OCI-LY1 (cell line): ENCODE measurements around the gene MESP1.

Source experiments
- H2AFZ ChIP-seq: fragments of 200-600 bp; sonication (generic), shearing (Covaris generic); 2 replicates; pipeline ENCODE4 v1.6.0; 2014; ENCODE audit warnings: antibody characterized with exemption, mild to moderate bottlenecking, low read length
- H3F3A ChIP-seq: fragments of 200-600 bp; sonication (generic), shearing (Covaris generic); 2 replicates; pipeline ENCODE4 v1.6.0; 2014; ENCODE audit warnings: mild to moderate bottlenecking, antibody characterized with exemption, low read length, moderate library complexity; ENCODE audit not compliant: insufficient read depth
- H3K27ac ChIP-seq: fragments of 200-600 bp; sonication (generic); 2 replicates; pipeline ENCODE4 v1.5.1; 2014; ENCODE audit warnings: low read length, mixed run types, mild to moderate bottlenecking, low read depth; ENCODE audit not compliant: poor library complexity, severe bottlenecking
- H3K27me3 ChIP-seq: fragments of 200-600 bp; sonication (generic); 2 replicates; pipeline ENCODE4 v1.6.0; 2014; ENCODE audit warnings: antibody characterized with exemption, mild to moderate bottlenecking, low read length, moderate library complexity; ENCODE audit not compliant: insufficient read depth
- H3K36me3 ChIP-seq: fragments of 200-600 bp; sonication (generic); 2 replicates; pipeline ENCODE4 v1.6.1; 2014; ENCODE audit warnings: mild to moderate bottlenecking, antibody characterized with exemption, low read length, moderate library complexity, mixed read lengths; ENCODE audit not compliant: insufficient read depth
- H3K4me1 ChIP-seq: fragments of 200-600 bp; sonication (generic); 2 replicates; pipeline ENCODE4 v1.5.1; 2014; ENCODE audit warnings: mild to moderate bottlenecking, low read length, moderate library complexity; ENCODE audit not compliant: insufficient read depth, severe bottlenecking
- H3K4me2 ChIP-seq: fragments of 200-600 bp; sonication (generic), shearing (Covaris generic); 2 replicates; pipeline ENCODE4 v1.6.1; 2014; ENCODE audit warnings: low read length
- H3K4me3 ChIP-seq: fragments of 200-600 bp; sonication (generic); 2 replicates; pipeline ENCODE4 v1.5.1; 2014; ENCODE audit warnings: low read length, low read depth, mild to moderate bottlenecking, mixed read lengths; ENCODE audit not compliant: poor library complexity, severe bottlenecking
- H3K79me2 ChIP-seq: fragments of 200-600 bp; shearing (Covaris generic); 2 replicates; pipeline ENCODE4 v1.6.1; 2016; ENCODE audit warnings: mixed run types, low read length, mixed read lengths; ENCODE audit not compliant: insufficient read depth
- H3K9ac ChIP-seq: fragments of 200-600 bp; sonication (generic), shearing (Covaris generic); 2 replicates; pipeline ENCODE4 v1.6.1; 2014; ENCODE audit warnings: mild to moderate bottlenecking, low read length, mixed read lengths
- H3K9me2 ChIP-seq: fragments of 200-600 bp; sonication (generic), shearing (Covaris generic); 2 replicates; pipeline ENCODE4 v1.6.1; 2014; ENCODE audit warnings: low read depth, mild to moderate bottlenecking, low read length, mixed read lengths
- H3K9me3 ChIP-seq: fragments of 200-600 bp; shearing (Covaris generic); 2 replicates; pipeline ENCODE4 v1.6.1; 2014; ENCODE audit warnings: low read length, mixed read lengths
- H4K20me1 ChIP-seq: fragments of 200-600 bp; sonication (generic), shearing (Covaris generic); 2 replicates; pipeline ENCODE4 v1.6.0; 2016; ENCODE audit warnings: mild to moderate bottlenecking, low read length; ENCODE audit not compliant: insufficient read depth
- CTCF ChIP-seq: fragments of 200-600 bp; sonication (generic), shearing (Covaris generic); IDR thresholded peaks from 2 replicates; pipeline ENCODE4 v1.5.1; 2017; ENCODE audit warnings: mild to moderate bottlenecking, antibody characterized with exemption, low read length, moderate library complexity, mixed read lengths
- EZH2 ChIP-seq: fragments of 200-600 bp; sonication (generic), shearing (Covaris generic); IDR thresholded peaks from 2 replicates; pipeline ENCODE4 v1.8.0; 2017; ENCODE audit warnings: borderline replicate concordance, mixed run types, mild to moderate bottlenecking, antibody characterized with exemption, low read length, moderate library complexity, mixed read lengths

Gene MESP1

DNA sequence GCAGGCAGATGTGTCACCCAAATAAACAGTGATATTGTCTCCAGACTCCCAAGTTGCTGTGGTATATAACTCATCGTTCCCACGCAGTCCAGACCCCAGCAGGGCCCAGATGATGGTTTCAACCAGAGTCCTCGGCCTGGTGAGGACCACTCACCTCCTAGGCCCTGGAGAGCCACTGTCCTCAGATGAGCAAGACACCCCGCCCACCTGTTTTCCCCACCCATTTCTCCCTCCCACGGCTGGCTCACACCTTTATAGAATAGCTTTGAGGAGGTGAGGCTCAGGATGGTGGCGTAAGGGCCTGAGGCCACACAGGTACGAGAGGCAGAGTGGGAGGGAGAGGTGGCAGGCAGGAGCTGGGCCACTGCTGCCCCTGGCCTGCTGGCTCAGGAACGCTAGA lies 7.5 kb downstream of the MESP1 start:
- no peak overlapping the region for H2AFZ ChIP-seq
- H3K27ac ChIP-seq = no peak overlapping the region
- no peaks in the 10 kb centered on the region for H3F3A ChIP-seq
- H3K36me3 ChIP-seq = no peaks in the 10 kb centered on the region
- H4K20me1 ChIP-seq = no peaks in the 10 kb centered on the region
- no peak overlapping the region for H3K4me2 ChIP-seq
- no peaks in the 10 kb centered on the region; the same call in none of the 2 replicates for H3K27me3 ChIP-seq
- H3K4me1 ChIP-seq = no peaks in the 10 kb centered on the region
- no peaks in the 10 kb centered on the region for H3K79me2 ChIP-seq
- H3K9me3 ChIP-seq = no peaks in the 10 kb centered on the region
- no peak overlapping the region for H3K4me3 ChIP-seq
- no peaks in the 10 kb centered on the region for H3K9me2 ChIP-seq
- TF ChIP-seq CTCF (no peak), EZH2 (no peak)
- H3K9ac ChIP-seq = no peak overlapping the region

DNA sequence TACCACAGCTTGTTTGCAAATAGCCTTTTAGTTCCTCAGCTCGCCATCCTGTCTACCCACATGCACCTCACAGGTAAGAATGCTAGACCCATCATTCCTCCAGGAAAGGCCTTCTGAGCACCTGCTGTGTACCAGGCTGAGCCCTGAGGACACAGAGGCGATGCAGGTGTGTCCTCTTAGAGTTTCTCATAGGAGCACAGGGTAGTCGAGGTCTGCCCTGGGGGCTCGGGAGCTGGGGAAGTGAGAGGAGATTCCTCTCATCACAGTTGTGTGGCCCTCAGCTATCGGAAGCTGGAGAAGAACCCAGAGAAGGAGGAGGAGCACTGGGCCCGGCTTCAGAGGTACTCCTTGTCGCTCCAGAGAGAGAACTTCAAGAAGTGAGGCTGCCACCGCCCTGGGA lies 8.0 kb downstream of the MESP1 start:
- no peaks in the 10 kb centered on the region for H3K79me2 ChIP-seq
- no peak overlapping the region for H2AFZ ChIP-seq
- no peaks in the 10 kb centered on the region; the same call in none of the 2 replicates for H3K27me3 ChIP-seq

GRCh38 chr15:89740137-89740536 lies 10.9 kb downstream of the MESP1 start:
- Histone ChIP-seq H2AFZ (no peak overlapping the region), H3K27me3 (no peaks in the 10 kb centered on the region; the same call in none of the 2 replicates), H3K27ac (no peak overlapping the region), H3K36me3 (no peaks in the 10 kb centered on the region), H3F3A (no peaks in the 10 kb centered on the region), H3K4me1 (no peaks in the 10 kb centered on the region), H3K4me3 (no peak overlapping the region), H3K9me2 (no peaks in the 10 kb centered on the region), H3K79me2 (no peaks in the 10 kb centered on the region), H3K9ac (no peak overlapping the region), H3K4me2 (no peak overlapping the region), H3K9me3 (no peaks in the 10 kb centered on the region), H4K20me1 (no peaks in the 10 kb centered on the region)
- no peak for TF ChIP-seq EZH2
- TF ChIP-seq CTCF = peak; percentile 84

More for the DNA sequence above, 8.0 kb downstream of the MESP1 start:
- Histone ChIP-seq H3K36me3 (no peaks in the 10 kb centered on the region), H3K9me3 (no peaks in the 10 kb centered on the region), H3K9ac (no peak overlapping the region), H3K27ac (no peak overlapping the region), H3K9me2 (no peaks in the 10 kb centered on the region), H3K4me3 (no peak overlapping the region), H3K4me1 (no peaks in the 10 kb centered on the region), H4K20me1 (no peaks in the 10 kb centered on the region), H3F3A (no peaks in the 10 kb centered on the region), H3K4me2 (no peak overlapping the region)
- TF ChIP-seq CTCF (no peak), EZH2 (no peak)
